ENCODE results near the gene XXYLT1.

GRCh38 chr3:195241592-195242355 is 29.2 kb downstream of the XXYLT1 start:
- TF ChIP-seq EZH2phosphoT487 (IDR thresholded peaks at IDR 0.05) (no peak), CTCF (IDR thresholded peaks at IDR 0.05) (no peak)
